CD1c-positive myeloid dendritic cell (primary cell): ENCODE results near the gene MGST2.
"Not testable (repeated sequence)": the region's sequence is repeated elsewhere in the genome, so short reads cannot be mapped to it uniquely, and the experiment has no call there.

ENCODE experiments used
- DNase-seq: peaks from one replicate; pipeline ENCODE4 v3.0.0-alpha.2; 2016; ENCODE audit errors: extremely low spot score

Gene MGST2

GRCh38 chr4:139669890-139670289 lies 4.3 kb downstream of the MGST2 start:
- no peak for DNase-seq

GRCh38 chr4:139670775-139671174 lies 5.2 kb downstream of the MGST2 start:
- DNase-seq = no peak

GRCh38 chr4:139672215-139672614 lies 6.6 kb downstream of the MGST2 start:
- no peak for DNase-seq

- no peak for DNase-seq
Measured at GRCh38 chr4:139672732-139673131, 7.1 kb downstream of the MGST2 start.

GRCh38 chr4:139674875-139675550 lies 9.4 kb downstream of the MGST2 start:
- DNase-seq = peak; percentile 85

GRCh38 chr4:139675651-139676050 lies 10.0 kb downstream of the MGST2 start:
- peak; percentile 64 for DNase-seq

- no peak for DNase-seq
Measured at GRCh38 chr4:139676365-139676764, 10.7 kb downstream of the MGST2 start.

- no peak for DNase-seq
Measured at GRCh38 chr4:139676913-139677585, 11.4 kb downstream of the MGST2 start.

- DNase-seq = no peak
Measured at GRCh38 chr4:139682309-139682708, 16.7 kb downstream of the MGST2 start.

- DNase-seq = no peak
Measured at GRCh38 chr4:139682741-139683151, 17.1 kb downstream of the MGST2 start.

- DNase-seq = no peak
Measured at GRCh38 chr4:139684351-139684750, 18.7 kb downstream of the MGST2 start.

GRCh38 chr4:139685180-139685579 lies 19.6 kb downstream of the MGST2 start:
- no peak for DNase-seq

- DNase-seq = no peak
Measured at GRCh38 chr4:139686130-139686529, 20.5 kb downstream of the MGST2 start.

GRCh38 chr4:139686988-139687387 lies 21.4 kb downstream of the MGST2 start:
- no peak for DNase-seq

- DNase-seq = no peak
Measured at GRCh38 chr4:139689093-139689722, 23.6 kb downstream of the MGST2 start.

- no peak for DNase-seq
Measured at GRCh38 chr4:139690419-139690818, 24.8 kb downstream of the MGST2 start.

GRCh38 chr4:139692309-139693012 lies 26.8 kb downstream of the MGST2 start:
- peak; percentile 28 for DNase-seq

- no peak for DNase-seq
Measured at GRCh38 chr4:139694522-139695107, 29.0 kb downstream of the MGST2 start.

- no peak for DNase-seq
Measured at GRCh38 chr4:139696491-139696890, 30.9 kb downstream of the MGST2 start.

- DNase-seq = not testable (repeated sequence)
Measured at GRCh38 chr4:139698167-139698925, 32.7 kb downstream of the MGST2 start.

- no peak for DNase-seq
Measured at GRCh38 chr4:139700568-139700967, 34.9 kb downstream of the MGST2 start.
